CD4-positive, alpha-beta T cell treated with Interleukin-4 for 4 hours (primary cell): ENCODE measurements around the gene RAI14.

ENCODE experiments used
- DNase-seq: peaks from one replicate; pipeline ENCODE4 v3.0.0-alpha.2; 2020

The RAI14 gene

GRCh38 chr5:34648039-34648839 is 7.9 kb upstream of the RAI14 start:
- no peak for DNase-seq

GRCh38 chr5:34648840-34649158 is 7.3 kb upstream of the RAI14 start:
- DNase-seq = no peak

GRCh38 chr5:34651791-34652190 is 4.3 kb upstream of the RAI14 start:
- no peak for DNase-seq

- no peak for DNase-seq
These were observed 3.7 kb upstream of the RAI14 start for GRCh38 chr5:34652466-34652865.

GRCh38 chr5:34652914-34653313 is 3.2 kb upstream of the RAI14 start:
- no peak for DNase-seq

GRCh38 chr5:34653708-34654107 is 2.4 kb upstream of the RAI14 start:
- no peak for DNase-seq

- peak; percentile 21 for DNase-seq
These were observed 655 bp upstream of the RAI14 start for GRCh38 chr5:34655354-34655991.

- no peak for DNase-seq
These were observed 659 bp downstream of the RAI14 start for GRCh38 chr5:34656700-34657273.

GRCh38 chr5:34657274-34657921 is 1.3 kb downstream of the RAI14 start:
- DNase-seq = no peak

- DNase-seq = no peak
These were observed 1.9 kb downstream of the RAI14 start for GRCh38 chr5:34657988-34658387.

- no peak for DNase-seq
These were observed 3.0 kb downstream of the RAI14 start for GRCh38 chr5:34659168-34659567.

- no peak for DNase-seq
These were observed 4.3 kb downstream of the RAI14 start for GRCh38 chr5:34660444-34660843.

- DNase-seq = no peak
These were observed 7.8 kb downstream of the RAI14 start for GRCh38 chr5:34663771-34664496.

GRCh38 chr5:34666392-34667080 is 10.4 kb downstream of the RAI14 start:
- DNase-seq = no peak

- DNase-seq = no peak
These were observed 11.6 kb downstream of the RAI14 start for GRCh38 chr5:34667705-34668104.

GRCh38 chr5:34669931-34670516 is 13.9 kb downstream of the RAI14 start:
- no peak for DNase-seq

GRCh38 chr5:34672196-34672595 is 16.1 kb downstream of the RAI14 start:
- DNase-seq = no peak

- DNase-seq = no peak
These were observed 17.5 kb downstream of the RAI14 start for GRCh38 chr5:34673463-34674125.

GRCh38 chr5:34674187-34674586 is 18.1 kb downstream of the RAI14 start:
- DNase-seq = no peak

GRCh38 chr5:34675857-34676256 is 19.7 kb downstream of the RAI14 start:
- no peak for DNase-seq

- no peak for DNase-seq
These were observed 20.3 kb downstream of the RAI14 start for GRCh38 chr5:34676416-34676815.

- no peak for DNase-seq
These were observed 21.3 kb downstream of the RAI14 start for GRCh38 chr5:34677428-34677827.
